CD4-positive, alpha-beta T cell treated with Interleukin-4 for 4 hours (primary cell): ENCODE data around the gene CABLES1.
"Not testable (repeated sequence)": the region's sequence is repeated elsewhere in the genome, so short reads cannot be mapped to it uniquely, and the experiment has no call there.

Experiments
- DNase-seq: peaks from one replicate; pipeline ENCODE4 v3.0.0-alpha.2; 2020

Gene CABLES1

DNA sequence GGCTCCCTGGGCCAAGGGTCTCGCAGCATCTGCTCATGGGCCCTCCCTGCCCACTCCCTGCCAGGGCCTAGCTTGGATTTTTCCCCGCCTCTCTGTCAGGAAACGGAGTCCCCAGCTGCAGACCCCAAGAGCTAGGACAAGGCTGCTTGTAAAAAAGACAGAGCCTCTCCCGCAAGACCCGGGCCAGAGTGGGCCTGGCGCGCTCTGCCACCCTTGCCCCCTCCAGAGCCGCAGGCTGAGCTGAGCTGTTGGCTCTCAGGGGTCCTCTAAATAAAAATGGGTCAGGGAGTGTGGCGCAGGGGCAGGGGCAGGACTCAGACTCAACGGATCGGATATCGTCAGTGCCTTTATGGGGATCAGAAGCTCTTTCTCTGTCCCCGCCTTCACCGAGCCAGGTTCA, 112.6 kb downstream of the CABLES1 start:
- no peak for DNase-seq

GRCh38 chr18:23248826-23249225, 113.5 kb downstream of the CABLES1 start:
- no peak for DNase-seq

GRCh38 chr18:23249348-23249747, 114.1 kb downstream of the CABLES1 start:
- no peak for DNase-seq

DNA sequence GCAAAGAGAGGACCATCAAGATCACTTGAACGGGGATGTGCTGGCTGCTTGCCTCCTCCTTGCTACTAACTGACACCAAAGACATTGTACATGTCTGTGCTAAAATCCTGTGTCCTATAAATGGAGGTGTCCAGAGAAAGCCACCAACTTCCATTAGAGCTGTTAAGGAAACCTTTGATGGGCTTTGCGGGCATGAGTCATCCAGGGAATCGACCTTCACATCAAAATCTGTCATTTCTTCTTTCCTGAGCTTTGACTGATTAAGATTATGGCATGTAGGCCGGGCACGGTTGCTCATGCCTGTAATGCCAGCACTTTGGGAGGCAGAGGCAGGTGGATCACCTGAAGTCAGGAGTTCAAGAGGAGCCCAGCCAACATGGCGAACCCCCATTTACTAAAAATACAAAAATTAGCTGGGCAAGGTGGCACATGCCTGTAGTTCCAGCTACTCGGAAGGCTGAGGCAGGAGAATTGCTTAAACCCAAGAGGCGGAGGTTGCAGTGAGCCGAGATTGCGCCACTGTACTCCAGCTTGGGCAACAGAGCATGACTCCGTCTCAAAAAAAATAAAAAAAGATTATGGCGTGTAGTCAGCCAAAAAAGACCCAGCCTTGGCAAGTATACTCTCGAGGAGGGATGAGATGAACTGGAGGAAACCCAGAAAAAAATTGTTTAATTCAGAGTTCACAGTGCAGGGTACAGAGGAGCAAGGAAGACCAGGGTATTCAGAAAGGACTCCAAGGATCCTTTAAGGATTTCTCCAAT, 115.8 kb downstream of the CABLES1 start:
- DNase-seq, result no peak

DNA sequence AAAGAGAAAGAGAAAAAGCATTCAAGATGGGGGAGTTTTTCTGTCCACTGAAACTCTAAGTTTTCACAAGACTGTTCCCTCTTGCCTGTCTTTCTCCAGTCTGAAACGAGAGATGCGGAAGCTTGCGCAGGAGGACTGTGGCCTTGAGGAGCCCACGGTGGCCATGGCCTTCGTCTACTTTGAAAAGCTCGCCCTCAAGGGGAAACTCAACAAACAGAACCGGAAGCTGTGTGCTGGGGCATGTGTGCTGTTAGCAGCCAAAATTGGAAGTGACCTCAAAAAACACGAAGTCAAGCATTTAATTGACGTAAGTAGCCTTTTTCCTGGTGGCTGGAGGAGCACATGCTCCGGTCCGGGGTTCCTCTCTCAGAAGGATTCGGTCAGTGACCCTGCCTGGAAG, 118.3 kb downstream of the CABLES1 start:
- DNase-seq, result no peak

GRCh38 chr18:23257137-23257536, 121.9 kb downstream of the CABLES1 start:
- DNase-seq, result no peak

DNA sequence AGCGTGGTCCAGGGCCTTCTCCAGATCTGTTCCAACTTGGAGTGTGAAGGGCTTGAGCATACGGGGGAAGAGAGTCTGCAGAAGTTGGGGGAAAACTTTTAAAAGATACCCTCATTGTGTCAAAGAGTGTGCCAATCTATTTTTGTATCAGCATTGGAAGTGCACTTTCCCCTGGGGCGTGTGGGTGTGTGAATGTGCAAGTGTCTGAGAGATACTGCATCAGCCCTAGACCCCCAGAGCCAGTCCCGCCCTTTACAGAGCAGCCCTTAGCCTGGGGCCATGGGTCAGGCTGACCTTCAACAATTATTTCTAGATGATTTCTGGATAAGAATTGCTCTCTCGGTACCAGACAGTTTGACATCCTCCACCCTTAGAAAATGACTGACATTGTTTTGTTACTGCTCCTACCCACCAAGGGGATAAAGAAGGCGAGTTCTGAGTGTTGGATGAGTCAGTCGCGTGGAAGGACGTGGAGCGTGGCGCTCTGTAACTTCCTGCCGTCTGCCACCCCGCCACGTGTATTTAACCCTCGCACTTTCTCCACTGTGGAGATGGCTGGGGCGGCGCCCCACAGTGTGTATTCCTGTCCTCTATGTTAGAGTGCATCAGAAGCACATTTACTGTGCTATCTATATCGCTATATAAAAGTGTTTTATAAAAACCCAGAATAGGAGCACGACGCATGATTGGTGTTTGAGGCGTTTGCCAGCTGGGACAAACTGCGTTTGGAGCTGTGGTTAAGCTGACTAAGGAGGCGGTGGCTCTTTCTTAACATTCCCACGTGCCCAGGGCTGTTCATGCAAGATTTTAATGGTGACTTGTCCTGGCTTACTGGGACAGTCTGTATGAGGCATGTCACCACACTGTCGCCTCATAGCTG, 122.6 kb downstream of the CABLES1 start:
- DNase-seq, result no peak

DNA sequence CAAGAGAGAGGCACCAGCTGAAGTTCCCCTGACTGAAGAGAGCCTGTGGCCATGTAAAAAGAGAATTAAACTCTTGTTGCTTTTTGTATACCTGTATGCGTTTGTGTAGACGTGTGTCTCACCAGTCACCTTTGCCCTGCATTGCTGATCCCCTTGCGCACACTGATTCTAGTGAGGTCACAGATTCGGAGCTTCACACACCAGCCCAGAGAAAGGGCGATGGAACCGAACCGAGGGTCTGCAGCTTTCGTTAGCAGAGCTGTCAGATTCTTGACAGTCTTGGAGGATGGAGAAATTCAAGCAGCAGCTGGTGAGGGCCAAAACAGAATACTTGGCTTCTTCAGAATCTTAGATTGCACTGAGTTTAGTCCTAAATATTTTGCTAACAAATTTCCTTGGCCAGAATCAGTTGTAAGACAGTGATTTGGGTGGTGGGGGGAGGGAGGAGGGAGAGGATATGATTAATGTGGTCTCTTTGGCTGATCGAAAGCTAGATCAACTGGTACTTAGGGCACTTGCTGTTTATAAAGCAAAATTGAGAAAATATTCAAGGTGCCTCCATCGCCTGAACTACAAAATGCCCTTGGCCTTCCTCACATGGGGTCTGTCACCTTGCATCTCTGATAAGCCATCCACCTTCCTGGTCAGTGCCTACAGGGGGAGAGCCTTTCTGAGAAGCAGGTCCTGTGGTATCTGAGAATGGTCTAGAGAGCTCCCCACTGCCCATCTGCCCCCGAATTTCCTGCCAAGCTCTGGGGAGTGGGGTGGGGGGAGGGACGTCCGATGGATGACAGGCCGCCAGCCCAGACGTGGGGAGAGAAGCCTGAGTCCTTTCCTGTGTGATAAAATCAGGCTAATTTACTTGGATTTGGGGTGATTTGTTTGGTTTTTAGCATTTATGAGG, 123.5 kb downstream of the CABLES1 start:
- no peak for DNase-seq

DNA sequence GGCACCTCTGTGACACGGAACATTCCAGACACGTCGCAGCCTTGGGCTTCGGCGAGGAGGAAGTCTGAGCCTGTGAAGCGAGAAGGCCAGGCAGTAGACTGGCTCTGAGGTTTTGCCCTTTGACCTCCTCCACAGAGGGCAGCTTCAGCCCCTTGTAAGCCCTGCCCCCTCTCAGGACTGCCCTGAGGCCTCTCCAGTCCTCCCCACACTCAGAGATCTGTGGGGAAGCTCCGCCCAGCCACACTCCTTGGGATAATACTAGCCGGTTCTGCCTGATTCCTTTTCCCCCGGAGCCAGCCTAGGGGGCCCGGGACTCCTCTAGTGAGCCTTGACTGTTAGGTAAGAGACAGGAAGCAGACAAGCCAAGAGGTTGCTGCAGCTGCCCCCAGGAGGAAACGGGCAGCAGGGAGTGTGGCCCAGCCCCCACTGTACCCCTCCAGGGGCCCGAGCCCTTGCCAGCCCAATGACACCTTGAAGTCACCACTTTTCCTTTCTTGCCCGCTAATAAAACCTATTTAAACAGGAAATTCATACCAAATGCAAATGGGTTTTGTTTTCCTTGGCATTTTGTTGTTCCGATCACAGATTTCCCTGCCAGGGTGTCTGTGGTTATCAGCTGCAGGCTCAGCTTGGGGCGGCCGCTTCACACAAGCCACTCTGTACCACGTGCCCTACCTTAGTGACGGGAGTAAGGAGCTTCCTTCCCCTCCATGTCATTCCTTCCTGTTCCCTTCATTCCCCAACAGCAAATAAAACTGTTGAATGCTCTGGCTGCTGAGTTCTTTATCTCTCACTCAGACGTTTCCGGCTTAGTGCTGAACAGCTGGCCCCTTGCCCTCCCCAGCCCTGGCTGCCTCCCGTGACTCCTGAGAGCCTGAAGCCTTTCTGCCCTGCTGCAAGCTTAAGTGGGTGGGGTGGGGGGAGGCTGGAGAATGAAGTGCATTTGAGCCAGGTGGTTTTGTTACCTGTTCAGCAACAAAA, 124.7 kb downstream of the CABLES1 start:
- no peak for DNase-seq

DNA sequence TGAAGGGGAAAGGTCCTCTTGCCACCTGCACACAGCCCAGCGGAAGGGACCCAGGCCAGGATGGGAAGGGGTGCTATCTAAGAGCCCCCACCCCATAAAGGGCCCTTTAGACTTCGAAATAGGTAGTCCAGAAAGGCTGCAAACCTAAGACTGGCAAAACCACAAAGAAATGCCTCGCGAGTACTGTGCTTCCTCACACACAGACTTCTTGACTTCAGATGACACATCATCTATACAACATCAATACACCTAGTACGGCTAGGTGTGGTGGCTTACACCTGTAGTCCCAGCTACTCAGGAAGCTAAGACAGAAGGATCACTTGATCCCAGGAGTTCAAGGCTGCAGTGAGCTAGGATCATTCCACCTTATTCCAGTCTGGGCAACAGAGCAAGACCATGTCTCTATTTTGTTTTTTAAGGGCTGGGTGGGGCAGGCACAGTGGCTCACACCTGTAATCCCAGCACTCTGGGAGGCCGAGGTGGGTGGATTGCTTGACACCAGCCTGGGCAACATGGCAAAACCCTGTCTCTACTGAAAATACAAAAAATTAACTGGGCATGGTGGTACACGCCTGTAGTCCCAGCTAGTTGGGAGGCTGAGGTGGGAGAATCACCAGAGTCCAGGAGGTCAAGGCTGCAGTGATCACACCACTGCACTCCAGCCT, 125.8 kb downstream of the CABLES1 start:
- no peak for DNase-seq

- DNase-seq, result no peak
Measured at GRCh38 chr18:23263551-23264235, 128.4 kb downstream of the CABLES1 start.

GRCh38 chr18:23265682-23266399, 130.6 kb downstream of the CABLES1 start:
- DNase-seq, result no peak

GRCh38 chr18:23266717-23267446, 131.6 kb downstream of the CABLES1 start:
- no peak for DNase-seq

- no peak for DNase-seq
Measured at GRCh38 chr18:23267447-23267776, 132.1 kb downstream of the CABLES1 start.

- DNase-seq, result no peak
Measured at GRCh38 chr18:23268641-23269040, 133.4 kb downstream of the CABLES1 start.

GRCh38 chr18:23269068-23269467, 133.8 kb downstream of the CABLES1 start:
- not testable (repeated sequence) for DNase-seq

GRCh38 chr18:23269928-23270327, 134.6 kb downstream of the CABLES1 start:
- no peak for DNase-seq

DNA sequence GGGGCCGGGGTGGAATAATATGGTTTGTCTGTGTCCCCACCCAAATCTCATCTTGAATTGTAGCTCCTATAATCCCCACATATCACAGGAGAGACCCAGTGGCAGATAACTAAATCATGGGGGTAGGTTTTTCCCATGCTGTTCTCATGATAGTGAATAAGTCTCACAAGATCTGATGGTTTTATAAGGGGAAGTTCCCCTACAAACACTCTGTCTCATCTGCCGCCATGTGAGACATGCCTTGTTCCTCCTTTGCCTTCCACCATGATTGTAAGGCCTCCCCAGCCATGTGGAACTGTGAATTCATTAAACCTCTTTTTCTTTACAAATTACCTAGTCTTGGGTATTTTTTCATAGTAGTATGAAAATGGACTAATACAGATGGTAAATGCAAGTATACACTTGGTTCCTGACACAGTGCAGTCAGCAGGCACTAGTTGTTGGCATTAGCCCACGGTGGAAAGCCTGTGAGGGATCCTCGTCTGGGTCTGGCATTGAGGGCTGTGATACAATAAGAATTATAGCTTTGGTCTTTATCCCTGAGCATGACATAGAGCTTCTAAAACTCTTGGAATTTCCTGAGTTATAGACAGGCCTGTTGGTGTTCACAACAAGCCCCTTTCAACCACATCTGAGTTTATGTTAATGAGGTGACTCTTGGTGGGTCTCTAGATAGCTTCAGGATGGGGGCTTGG, 135.8 kb downstream of the CABLES1 start:
- DNase-seq, result no peak
